IMR-90 (cell line): ENCODE data around the gene CCNK. TPM values are rescaled to one million over a fixed set of nuclear protein-coding genes. Genes with fewer than 3 reads are reported as not detected.

Source experiments
- ATAC-seq: fragments of 200-7000 bp; cut with Tn5 transposase; 2 replicates; pipeline ENCODE4 v1.9.1; 2020; ENCODE audit warnings: low read depth, mild to moderate bottlenecking, moderate library complexity
- BruUV-seq: library from RNA; stranded (reverse); fragments of 400-500 nt; replicated peaks from 2 replicates; lab custom pipeline; 2021; lab: Mats Ljungman, UMichigan
- CTCF ChIA-PET: fragments of 300-600 bp; formaldehyde crosslinking; extraction: SDS; loops from one replicate; lab custom pipeline; 2021; ENCODE audit warnings: antibody characterized with exemption; lab: Yijun Ruan, JAX
- POLR2A ChIA-PET: fragments of 300-600 bp; sonication (Branson Sonifier 250); formaldehyde crosslinking; loops from one replicate; lab custom pipeline; 2022; ENCODE audit warnings: antibody characterized with exemption; ENCODE audit not compliant: unreplicated experiment; lab: Charles Lee
- DNase-seq: peaks from one replicate; pipeline ENCODE4 v3.0.0; 2013
- H2AFZ ChIP-seq: replicated peaks from 2 replicates; pipeline ENCODE3; 2013; ENCODE audit warnings: low read length, mild to moderate bottlenecking; ENCODE audit not compliant: poor library complexity
- H2AK5ac ChIP-seq: 2 replicates; pipeline ENCODE4 v1.6.1; 2013; ENCODE audit warnings: low read depth, low read length, inconsistent platforms
- H2AK9ac ChIP-seq: replicated peaks from 2 replicates; pipeline ENCODE3; 2013; ENCODE audit warnings: mild to moderate bottlenecking, low read depth, low read length, moderate library complexity; ENCODE audit not compliant: poor library complexity
- H2BK120ac ChIP-seq: 2 replicates; pipeline ENCODE4 v1.6.1; 2013; ENCODE audit warnings: low read depth, low read length, inconsistent platforms
- H2BK15ac ChIP-seq: 3 replicates; pipeline ENCODE4 v1.6.1; 2013; ENCODE audit warnings: low read depth, low read length, inconsistent platforms
- H2BK20ac ChIP-seq: 2 replicates; pipeline ENCODE4 v1.6.1; 2013; ENCODE audit warnings: low read depth, mild to moderate bottlenecking, inconsistent platforms, low read length, moderate library complexity
- H2BK5ac ChIP-seq: 2 replicates; pipeline ENCODE4 v1.6.1; 2013; ENCODE audit warnings: mild to moderate bottlenecking, low read depth, low read length, inconsistent platforms; ENCODE audit not compliant: poor library complexity, severe bottlenecking
- H3K14ac ChIP-seq: replicated peaks from 2 replicates; pipeline ENCODE4 v1.6.1; 2013; ENCODE audit warnings: low read depth, low read length, inconsistent platforms
- H3K18ac ChIP-seq: 2 replicates; pipeline ENCODE4 v1.6.1; 2013; ENCODE audit warnings: low read depth, low read length, control low read depth
- H3K23ac ChIP-seq: 2 replicates; pipeline ENCODE4 v1.6.1; 2013; ENCODE audit warnings: low read depth, low read length, inconsistent platforms
- H3K27ac ChIP-seq: 2 replicates; pipeline ENCODE4 v1.5.1; 2013; ENCODE audit warnings: mild to moderate bottlenecking, control low read depth, low read length; ENCODE audit not compliant: insufficient read depth
- H3K27me3 ChIP-seq: 2 replicates; pipeline ENCODE4 v1.6.1; 2013; ENCODE audit warnings: low read length; ENCODE audit not compliant: control insufficient read depth, insufficient read depth
- H3K36me3 ChIP-seq: 2 replicates; pipeline ENCODE4 v1.6.1; 2013; ENCODE audit warnings: low read length, mixed read lengths; ENCODE audit not compliant: control insufficient read depth, insufficient read depth
- H3K4ac ChIP-seq: 2 replicates; pipeline ENCODE4 v1.6.1; 2013; ENCODE audit warnings: low read depth, low read length, inconsistent platforms
- H3K4me1 ChIP-seq: 2 replicates; pipeline ENCODE4 v1.6.1; 2013; ENCODE audit warnings: low read length, mixed read lengths; ENCODE audit not compliant: control insufficient read depth, insufficient read depth
- H3K4me2 ChIP-seq: 2 replicates; pipeline ENCODE4 v1.6.1; 2013; ENCODE audit warnings: low read depth, mild to moderate bottlenecking, control low read depth, low read length, moderate library complexity
- H3K4me3 ChIP-seq: 2 replicates; pipeline ENCODE4 v1.5.1; 2013; ENCODE audit warnings: low read depth, mild to moderate bottlenecking, control low read depth, low read length, moderate library complexity; ENCODE audit not compliant: insufficient read depth
- H3K56ac ChIP-seq: 2 replicates; pipeline ENCODE4 v1.6.1; 2013; ENCODE audit warnings: low read length, inconsistent platforms; ENCODE audit not compliant: insufficient read depth; ENCODE audit errors: extremely low read depth
- H3K79me1 ChIP-seq, 2 experiments: 2 replicates each; pipeline ENCODE4 v1.6.1; 2013; ENCODE audit warnings: low read length in 2 of 2, inconsistent platforms in 1 of 2, low read depth in 1 of 2
- H3K9ac ChIP-seq: 2 replicates; pipeline ENCODE4 v1.6.1; 2013; ENCODE audit warnings: low read depth, low read length, control low read depth
- H3K9me1 ChIP-seq: 2 replicates; pipeline ENCODE4 v1.6.1; 2013; ENCODE audit warnings: low read length, inconsistent platforms; ENCODE audit not compliant: insufficient read depth
- H3K9me3 ChIP-seq: 2 replicates; pipeline ENCODE4 v1.6.1; 2013; ENCODE audit warnings: low read length; ENCODE audit not compliant: control insufficient read depth, insufficient read depth
- H4K20me1 ChIP-seq: 2 replicates; pipeline ENCODE4 v1.6.1; 2013; ENCODE audit warnings: low read length, inconsistent platforms; ENCODE audit not compliant: insufficient read depth
- H4K5ac ChIP-seq: 2 replicates; pipeline ENCODE4 v1.6.1; 2013; ENCODE audit warnings: mild to moderate bottlenecking, low read depth, low read length, control low read depth
- H4K8ac ChIP-seq, 2 experiments: 2 replicates each; pipeline ENCODE4 v1.6.1; 2013; ENCODE audit warnings: low read depth in 2 of 2, low read length in 2 of 2, control low read depth in 1 of 2, inconsistent platforms in 1 of 2
- H4K91ac ChIP-seq: 2 replicates; pipeline ENCODE4 v1.6.1; 2013; ENCODE audit warnings: low read depth, low read length, inconsistent platforms; ENCODE audit not compliant: insufficient read depth
- BHLHE40 ChIP-seq: fragments of 150-350 bp; IDR thresholded peaks from 2 replicates; pipeline ENCODE4 v1.6.1; 2016; ENCODE audit warnings: mild to moderate bottlenecking, low read depth, low read length
- CHD1 ChIP-seq: IDR thresholded peaks from 2 replicates; pipeline ENCODE4 v1.6.1; 2012; ENCODE audit warnings: low read depth, low read length, improper control_type of control experiment
- FOS ChIP-seq: fragments of 150-350 bp; IDR thresholded peaks from 2 replicates; pipeline ENCODE4 v1.6.1; 2016; ENCODE audit warnings: low read depth, low read length
- MAFK ChIP-seq: IDR thresholded peaks from 2 replicates; pipeline ENCODE4 v1.6.1; 2012; ENCODE audit warnings: low read depth, low read length, improper control_type of control experiment
- MAZ ChIP-seq: IDR thresholded peaks from 2 replicates; pipeline ENCODE4 v1.6.1; 2012; ENCODE audit warnings: low read depth, mild to moderate bottlenecking, low read length, improper control_type of control experiment, moderate library complexity, borderline replicate concordance
- MXI1 ChIP-seq: IDR thresholded peaks from 2 replicates; pipeline ENCODE4 v1.6.1; 2012; ENCODE audit warnings: low read depth, mild to moderate bottlenecking, low read length, moderate library complexity, borderline replicate concordance
- NFE2L2 ChIP-seq: fragments of 150-350 bp; IDR thresholded peaks from 2 replicates; pipeline ENCODE4 v1.6.1; 2016; ENCODE audit warnings: low read depth, mild to moderate bottlenecking, low read length
- POLR2A ChIP-seq: IDR thresholded peaks from 2 replicates; pipeline ENCODE4 v1.6.1; 2012; ENCODE audit warnings: mild to moderate bottlenecking, low read depth, low read length
- RAD21 ChIP-seq: IDR thresholded peaks from 2 replicates; pipeline ENCODE4 v1.6.1; 2012; ENCODE audit warnings: low read length, improper control_type of control experiment
- RFX5 ChIP-seq: IDR thresholded peaks from 2 replicates; pipeline ENCODE4 v1.8.0; 2012; ENCODE audit warnings: low read depth, mild to moderate bottlenecking, low read length, moderate library complexity
- SMC3 ChIP-seq: fragments of 150-350 bp; IDR thresholded peaks from 2 replicates; pipeline ENCODE4 v1.6.1; 2016; ENCODE audit warnings: low read depth, mild to moderate bottlenecking, antibody characterized with exemption, low read length, moderate library complexity
- WGBS, 2 experiments: methylation state at CpG; one replicate each; pipeline versions ENCODE4 v1.1.5 to v1.1.7; 2013; ENCODE audit warnings: missing lambda C conversion rate in 2 of 2; ENCODE audit not compliant: insufficient read length in 1 of 2; ENCODE audit errors: extremely low coverage in 2 of 2; 5-methylcytosine and 5-hydroxymethylcytosine counted together
- dilution Hi-C: fragments of 300-500 bp; cut with HindIII; formaldehyde crosslinking; loops from one replicate; pipeline ENCODE4 v1.14.3; 2018; ENCODE audit warnings: low sequenced_read_pairs; ENCODE audit not compliant: unreplicated experiment
- in situ Hi-C: fragments of 300-500 bp; cut with MboI; formaldehyde crosslinking; loops from 3 replicates; pipeline ENCODE4 v1.14.3; 2019; ENCODE audit warnings: low sequenced_read_pairs, inconsistent platforms, mixed read lengths
- intact Hi-C: fragments of 100-400 bp; cut with micrococcal nuclease; formaldehyde crosslinking; loops from 2 replicates; pipeline ENCODE4 v1.10.0; 2022
- polyA plus RNA-seq, 3 experiments: library from polyadenylated mRNA; depleted of rRNA; stranded (reverse); fragments of >200 nt; gene quantifications; 2 replicates each; pipeline ENCODE4 v1.2.3, GENCODE V29; 2012; ENCODE audit warnings: low replicate concordance in 1 of 3
- total RNA-seq: library from RNA; depleted of rRNA; stranded (reverse); fragments of >200 nt; gene quantifications from 2 replicates; pipeline ENCODE4 v1.2.3, GENCODE V29; 2012
- TF ChIP-seq, protein P1 (sequence below): fragments of 150-350 bp; IDR thresholded peaks from 2 replicates; pipeline ENCODE4 v1.6.1; 2016; ENCODE audit warnings: low read depth, mild to moderate bottlenecking, low read length, moderate library complexity, borderline replicate concordance
- TF ChIP-seq, protein P2 (sequence below): fragments of 150-350 bp; IDR thresholded peaks from 2 replicates; pipeline ENCODE4 v1.6.1; 2017; ENCODE audit warnings: mild to moderate bottlenecking, antibody characterized with exemption, low read length, low read depth

Gene CCNK
- total and polyA plus RNA-seq, 2 of the 4 experiments (the other 2 are of a cell fraction), result 18.8 to 38.3 TPM

DNA sequence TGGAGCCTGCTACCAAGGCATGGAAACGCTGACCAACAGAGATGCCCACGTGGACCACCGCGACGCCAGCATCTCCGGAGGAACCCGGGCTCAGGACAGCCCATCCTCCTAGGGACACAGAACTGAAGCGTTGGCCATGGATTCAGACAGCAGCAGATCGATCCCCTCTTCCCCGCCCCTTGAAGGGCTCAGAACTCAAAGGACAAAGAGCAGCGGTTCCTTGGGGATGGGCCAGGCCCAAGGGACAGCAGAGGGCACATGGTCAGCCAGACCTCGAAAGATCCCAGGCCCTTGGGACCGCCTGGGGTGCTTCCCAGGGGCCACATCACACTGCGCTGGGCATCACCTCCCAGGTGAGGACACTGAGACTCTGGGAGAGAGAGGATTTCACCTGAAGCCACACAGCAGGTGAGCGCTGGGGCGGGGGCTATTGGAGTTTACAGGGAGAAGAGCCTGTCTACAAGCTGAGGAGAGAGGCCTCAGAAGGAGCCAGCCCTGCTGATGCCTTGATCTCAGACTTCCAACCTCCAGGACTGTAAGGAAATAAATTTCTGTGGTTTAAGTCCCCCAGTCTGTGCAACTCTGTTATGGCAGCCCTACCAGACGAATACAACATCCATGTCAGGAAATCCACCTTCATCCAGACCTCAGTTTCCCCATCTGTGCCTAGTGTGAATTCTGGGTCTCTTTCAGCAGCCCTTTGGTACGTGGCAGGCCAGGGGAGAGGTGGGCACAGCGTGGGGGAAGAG, 49.4 kb downstream of the CCNK start:
- Histone ChIP-seq H3K27me3 (no peaks in the 10 kb centered on the region), H2AK5ac (peak overlapping the region; percentile 88), H3K9me3 (no peaks in the 10 kb centered on the region), H2BK15ac (peak overlapping the region; percentile 72; the same call in 2 of the 3 replicates), H3K23ac (no peak overlapping the region; the same call in 1 of the 2 replicates), H3K27ac (peak overlapping the region; percentile 40), H4K8ac (peak overlapping the region in 1 of 2 experiments; percentile 82; a peak in 2 of 4 replicates), H3K4ac (peak overlapping the region; percentile 90), H3K18ac (peak overlapping the region; percentile 54), H3K56ac (no peak overlapping the region), H3K9ac (0 out of 2 replicates have a peak overlapping the region, but pooled peaks have one; percentile 1), H3K36me3 (no peaks in the 10 kb centered on the region), H3K9me1 (peaks cover 23% of the 10 kb centered on the region), H4K20me1 (no peaks in the 10 kb centered on the region), H3K79me1 (peaks cover 29 to 71% of the 10 kb centered on the region in 2 experiments), H2BK120ac (peak overlapping the region; percentile 77), H2AK9ac (peak overlapping the region; percentile 94), H4K5ac (peak overlapping the region; percentile 31), H2BK5ac (peak overlapping the region; percentile 50), H3K14ac (peak overlapping the region; percentile 62; the same call in 1 of the 2 replicates), H3K4me2 (peak overlapping the region; percentile 11; the same call in 1 of the 2 replicates), H3K4me1 (peaks cover 24% of the 10 kb centered on the region), H4K91ac (peak overlapping the region; percentile 69), H2BK20ac (peak overlapping the region; percentile 86), H2AFZ (peak overlapping the region; percentile 25), H3K4me3 (no peak overlapping the region)
- in situ Hi-C loops, result no loop called here
- ATAC-seq (no peak), DNase-seq (no peak)
- WGBS, 2 experiments, result 90% methylated on average over 10 of the region's 19 CpGs; no CpG with 5 or more reads in 1 of the 2 experiments
- dilution Hi-C loops, result no loop called here
- intact Hi-C loops, result loop anchor here (5.0 kb wide), 1 partner anchor 37 kb away; no protein-coding TSS in a partner anchor
- CTCF ChIA-PET, result no interaction called here
- no TSS peak for BruUV-seq
- POLR2A ChIA-PET, result no interaction called here
- TF ChIP-seq POLR2A (no peak), MAZ (no peak), FOS (no peak), MAFK (no peak), RFX5 (no peak), MXI1 (no peak), RAD21 (no peak), NFE2L2 (no peak), CHD1 (no peak), BHLHE40 (no peak), SMC3 (no peak)
- TF ChIP-seq, protein P1, sequence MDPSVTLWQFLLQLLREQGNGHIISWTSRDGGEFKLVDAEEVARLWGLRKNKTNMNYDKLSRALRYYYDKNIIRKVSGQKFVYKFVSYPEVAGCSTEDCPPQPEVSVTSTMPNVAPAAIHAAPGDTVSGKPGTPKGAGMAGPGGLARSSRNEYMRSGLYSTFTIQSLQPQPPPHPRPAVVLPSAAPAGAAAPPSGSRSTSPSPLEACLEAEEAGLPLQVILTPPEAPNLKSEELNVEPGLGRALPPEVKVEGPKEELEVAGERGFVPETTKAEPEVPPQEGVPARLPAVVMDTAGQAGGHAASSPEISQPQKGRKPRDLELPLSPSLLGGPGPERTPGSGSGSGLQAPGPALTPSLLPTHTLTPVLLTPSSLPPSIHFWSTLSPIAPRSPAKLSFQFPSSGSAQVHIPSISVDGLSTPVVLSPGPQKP, result no peak
- TF ChIP-seq, protein P2, sequence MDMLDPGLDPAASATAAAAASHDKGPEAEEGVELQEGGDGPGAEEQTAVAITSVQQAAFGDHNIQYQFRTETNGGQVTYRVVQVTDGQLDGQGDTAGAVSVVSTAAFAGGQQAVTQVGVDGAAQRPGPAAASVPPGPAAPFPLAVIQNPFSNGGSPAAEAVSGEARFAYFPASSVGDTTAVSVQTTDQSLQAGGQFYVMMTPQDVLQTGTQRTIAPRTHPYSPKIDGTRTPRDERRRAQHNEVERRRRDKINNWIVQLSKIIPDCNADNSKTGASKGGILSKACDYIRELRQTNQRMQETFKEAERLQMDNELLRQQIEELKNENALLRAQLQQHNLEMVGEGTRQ, result no peak
